Neuronal stem cell (in vitro differentiated cells): ENCODE results near the gene SPTA1.

Experiments
- DNase-seq: peaks from one replicate; pipeline ENCODE4 v3.0.0-alpha.2; 2013; ENCODE audit warnings: low spot score
- H2AFZ ChIP-seq: one replicate; pipeline ENCODE4 v1.6.1; 2013; ENCODE audit warnings: mild to moderate bottlenecking, low read length, inconsistent platforms
- H2AK5ac ChIP-seq: 2 replicates; pipeline ENCODE4 v1.6.1; 2013; ENCODE audit warnings: low read depth, mild to moderate bottlenecking, inconsistent platforms, low read length, moderate library complexity, mixed read lengths
- H2BK120ac ChIP-seq: 2 replicates; pipeline ENCODE4 v1.6.1; 2013; ENCODE audit warnings: low read depth, mild to moderate bottlenecking, inconsistent platforms, low read length, moderate library complexity, mixed read lengths
- H2BK12ac ChIP-seq: one replicate; pipeline ENCODE4 v1.6.1; 2013; ENCODE audit warnings: low read length, inconsistent platforms
- H2BK15ac ChIP-seq: 2 replicates; pipeline ENCODE4 v1.6.1; 2013; ENCODE audit warnings: mild to moderate bottlenecking, low read length, inconsistent platforms, mixed read lengths
- H2BK5ac ChIP-seq: one replicate; pipeline ENCODE4 v1.6.1; 2013; ENCODE audit warnings: inconsistent platforms, mild to moderate bottlenecking, low read length, moderate library complexity
- H3K14ac ChIP-seq: one replicate; pipeline ENCODE4 v1.6.1; 2013; ENCODE audit warnings: low read length, inconsistent platforms
- H3K18ac ChIP-seq: 2 replicates; pipeline ENCODE4 v1.6.1; 2013; ENCODE audit warnings: low read length, inconsistent platforms
- H3K23ac ChIP-seq: 2 replicates; pipeline ENCODE4 v1.6.1; 2013; ENCODE audit warnings: low read depth, mild to moderate bottlenecking, mixed read lengths, low read length, inconsistent platforms; ENCODE audit not compliant: poor library complexity
- H3K27ac ChIP-seq: replicated peaks from 3 replicates; pipeline ENCODE4 v1.5.1; 2013; ENCODE audit warnings: low read length, inconsistent platforms
- H3K27me3 ChIP-seq, 3 experiments: 2 replicates each; pipeline ENCODE4 v1.6.1; 2013; ENCODE audit warnings: low read length in 3 of 3, mild to moderate bottlenecking in 2 of 3, inconsistent platforms in 1 of 3, low read depth in 1 of 3, mixed read lengths in 1 of 3, moderate library complexity in 1 of 3; ENCODE audit not compliant: control insufficient read depth in 3 of 3, insufficient read depth in 3 of 3
- H3K36me3 ChIP-seq, 2 donors: replicated peaks in 1 of 2; 2 replicates each; pipeline ENCODE4 v1.6.1; 2013; ENCODE audit warnings: low read length in 2 of 2; ENCODE audit not compliant: control insufficient read depth in 2 of 2, insufficient read depth in 2 of 2
- H3K4ac ChIP-seq: 2 replicates; pipeline ENCODE4 v1.6.1; 2013; ENCODE audit warnings: inconsistent platforms, mild to moderate bottlenecking, low read length, moderate library complexity
- H3K4me1 ChIP-seq, 2 donors: 1 replicate in 1 of 2; 2 replicates in 1 of 2; pipeline ENCODE4 v1.6.1; 2013; ENCODE audit warnings: low read length in 2 of 2, low read depth in 1 of 2; ENCODE audit not compliant: control insufficient read depth in 2 of 2, insufficient read depth in 1 of 2
- H3K4me2 ChIP-seq: one replicate; pipeline ENCODE4 v1.6.1; 2013; ENCODE audit warnings: mild to moderate bottlenecking, low read length, inconsistent platforms; ENCODE audit not compliant: insufficient read depth, poor library complexity, severe bottlenecking
- H3K4me3 ChIP-seq, 2 donors: 2 replicates each; pipeline ENCODE4 v1.5.1; 2013; ENCODE audit warnings: low read length in 2 of 2, mild to moderate bottlenecking in 2 of 2, inconsistent platforms in 1 of 2, moderate library complexity in 1 of 2
- H3K79me1 ChIP-seq: one replicate; pipeline ENCODE4 v1.6.1; 2013; ENCODE audit warnings: low read depth, mild to moderate bottlenecking, inconsistent platforms, low read length, moderate library complexity
- H3K9ac ChIP-seq: one replicate; pipeline ENCODE4 v1.6.1; 2013; ENCODE audit warnings: mild to moderate bottlenecking, low read depth, low read length, inconsistent platforms; ENCODE audit not compliant: poor library complexity
- H3K9me3 ChIP-seq, 2 donors: replicated peaks in 1 of 2; 2 replicates each; pipeline versions ENCODE3 to v1.6.1; 2013; ENCODE audit warnings: low read length in 2 of 2, mild to moderate bottlenecking in 2 of 2, inconsistent platforms in 1 of 2, low read depth in 1 of 2, mixed read lengths in 1 of 2, moderate library complexity in 1 of 2; ENCODE audit not compliant: control insufficient read depth in 2 of 2, insufficient read depth in 1 of 2
- H4K8ac ChIP-seq: one replicate; pipeline ENCODE4 v1.6.1; 2013; ENCODE audit warnings: low read depth, mild to moderate bottlenecking, inconsistent platforms, low read length, moderate library complexity
- H4K91ac ChIP-seq: one replicate; pipeline ENCODE4 v1.6.1; 2013; ENCODE audit warnings: low read length, low read depth, mild to moderate bottlenecking, inconsistent platforms; ENCODE audit not compliant: poor library complexity
- WGBS, 2 donors: extraction: QIAGEN DNeasy Blood & Tissue Kit; methylation state at CpG; one replicate each; pipeline ENCODE4 v1.1.7; 2013; ENCODE audit warnings: missing lambda C conversion rate in 2 of 2, mixed read lengths in 1 of 2; ENCODE audit not compliant: insufficient read length in 2 of 2, insufficient replicate concordance in 1 of 2; ENCODE audit errors: extremely low coverage in 2 of 2; 5-methylcytosine and 5-hydroxymethylcytosine counted together

The SPTA1 gene

DNA sequence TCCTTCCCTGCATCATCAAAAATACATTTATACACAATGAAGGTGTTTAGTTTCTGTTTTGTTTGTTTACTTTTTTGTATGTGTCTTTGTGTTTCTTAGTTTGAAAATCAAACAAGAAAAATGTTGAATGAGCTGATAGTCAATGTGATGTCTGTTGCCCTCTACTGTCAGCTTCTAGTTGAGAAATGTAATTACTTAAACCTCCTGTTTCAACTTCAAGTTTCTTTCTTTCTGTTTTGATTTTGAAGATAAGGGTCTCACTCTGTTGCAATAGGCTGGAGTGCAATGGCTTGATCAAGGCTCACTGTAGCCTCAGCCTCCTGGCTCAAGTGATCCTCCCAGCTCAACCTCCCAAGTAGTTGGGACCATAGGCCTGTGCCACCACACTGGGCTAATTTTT lies 37.5 kb downstream of the SPTA1 start:
- no peaks in the 10 kb centered on the region for H3K27me3 ChIP-seq
- H3K9me3 ChIP-seq: no peaks in the 10 kb centered on the region
- no peak overlapping the region for H3K4me2 ChIP-seq
- H3K9ac ChIP-seq: no peak overlapping the region
- no peak overlapping the region for H2BK120ac ChIP-seq
- H3K4me3 ChIP-seq: no peak overlapping the region
- H3K4ac ChIP-seq: no peak overlapping the region
- no peak overlapping the region for H4K8ac ChIP-seq
- H3K23ac ChIP-seq: no peak overlapping the region
- H3K14ac ChIP-seq: no peak overlapping the region
- no peak overlapping the region for H2AK5ac ChIP-seq
- no peaks in the 10 kb centered on the region for H3K36me3 ChIP-seq
- no peak overlapping the region for H3K27ac ChIP-seq
- H3K4me1 ChIP-seq: no peaks in the 10 kb centered on the region
- no peak overlapping the region for H2BK15ac ChIP-seq
- H4K91ac ChIP-seq: no peak overlapping the region
- no peak overlapping the region for H2BK12ac ChIP-seq
- no peak overlapping the region for H2BK5ac ChIP-seq
- H3K79me1 ChIP-seq: no peaks in the 10 kb centered on the region
- H2AFZ ChIP-seq: no peak overlapping the region
- DNase-seq: no peak
- no peak overlapping the region for H3K18ac ChIP-seq

DNA sequence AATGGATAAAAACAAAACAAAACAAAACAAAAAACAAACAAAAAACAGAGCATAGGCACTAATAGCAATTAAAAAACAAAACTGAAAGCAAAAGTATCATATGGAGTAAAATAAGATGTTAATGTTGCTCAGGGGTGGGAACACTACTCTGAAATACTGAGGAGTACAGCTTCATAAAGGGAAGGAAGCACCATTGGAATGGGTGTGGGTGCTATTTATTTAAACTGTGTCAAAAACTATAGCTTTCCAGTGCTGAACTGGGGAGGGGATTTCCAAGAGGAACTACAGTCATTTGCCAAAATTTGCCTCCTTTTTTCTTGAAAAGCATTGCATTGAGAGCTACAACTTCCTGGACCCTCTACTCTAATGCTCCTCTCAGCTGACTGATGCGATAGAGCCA lies 40.0 kb downstream of the SPTA1 start:
- no CpG with 5 or more reads among the region's 1 CpG for WGBS, 2 donors
- Histone ChIP-seq H3K9ac (no peak overlapping the region), H3K23ac (no peak overlapping the region), H4K8ac (no peak overlapping the region), H3K14ac (no peak overlapping the region), H2BK15ac (no peak overlapping the region), H3K18ac (no peak overlapping the region), H2AFZ (no peak overlapping the region), H2AK5ac (no peak overlapping the region), H3K4me2 (no peak overlapping the region), H3K79me1 (no peaks in the 10 kb centered on the region), H3K27ac (no peak overlapping the region), H2BK12ac (no peak overlapping the region), H3K27me3 (no peaks in the 10 kb centered on the region), H3K9me3 (no peaks in the 10 kb centered on the region), H2BK5ac (no peak overlapping the region), H3K36me3 (no peaks in the 10 kb centered on the region), H3K4ac (no peak overlapping the region), H3K4me1 (no peaks in the 10 kb centered on the region), H4K91ac (no peak overlapping the region), H3K4me3 (no peak overlapping the region), H2BK120ac (no peak overlapping the region)
- DNase-seq: no peak

GRCh38 chr1:158644449-158644848 lies 42.1 kb downstream of the SPTA1 start:
- Histone ChIP-seq H4K8ac (no peak overlapping the region), H3K27ac (no peak overlapping the region), H2BK120ac (no peak overlapping the region), H3K36me3 (no peaks in the 10 kb centered on the region), H3K4me2 (no peak overlapping the region), H3K23ac (no peak overlapping the region), H3K4me1 (no peaks in the 10 kb centered on the region), H2AFZ (no peak overlapping the region), H3K4me3 (no peak overlapping the region), H4K91ac (no peak overlapping the region), H3K4ac (no peak overlapping the region), H2BK15ac (no peak overlapping the region), H3K14ac (no peak overlapping the region), H3K79me1 (no peaks in the 10 kb centered on the region), H2AK5ac (no peak overlapping the region), H3K9me3 (no peaks in the 10 kb centered on the region), H2BK12ac (no peak overlapping the region), H2BK5ac (no peak overlapping the region), H3K27me3 (no peaks in the 10 kb centered on the region), H3K18ac (no peak overlapping the region), H3K9ac (no peak overlapping the region)
- no CpG with 5 or more reads among the region's 2 CpGs for whole genome bisulfite sequencing, 2 donors
- no peak for DNase-seq

DNA sequence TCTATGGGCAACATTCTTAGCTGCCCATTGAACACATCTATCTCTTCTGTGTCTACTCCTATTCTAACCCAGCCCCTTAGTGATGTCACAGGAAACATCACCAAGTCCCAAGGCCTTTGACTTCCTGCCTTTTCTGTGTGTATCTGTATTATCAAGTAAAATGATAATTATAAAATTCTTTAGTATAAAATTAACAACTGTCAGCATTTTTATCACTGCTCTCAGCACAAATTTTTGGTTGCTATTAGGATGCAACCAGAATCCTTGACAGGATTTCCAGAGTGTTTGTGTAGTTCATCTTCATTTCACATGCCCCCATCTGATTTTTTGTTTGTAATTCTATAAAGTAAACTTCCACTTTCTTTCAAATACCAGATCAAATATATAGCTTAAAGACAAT lies 47.6 kb downstream of the SPTA1 start:
- no peak overlapping the region for H2AFZ ChIP-seq
- no peak overlapping the region for H2BK5ac ChIP-seq
- H3K4me3 ChIP-seq: no peak overlapping the region
- H3K4ac ChIP-seq: no peak overlapping the region
- H3K18ac ChIP-seq: no peak overlapping the region
- H2BK15ac ChIP-seq: no peak overlapping the region
- no peak for DNase-seq
- no peak overlapping the region for H4K8ac ChIP-seq
- H2BK120ac ChIP-seq: no peak overlapping the region
- H3K4me2 ChIP-seq: no peak overlapping the region
- no peak overlapping the region for H3K23ac ChIP-seq
- H3K79me1 ChIP-seq: no peaks in the 10 kb centered on the region
- no peak overlapping the region for H2AK5ac ChIP-seq
- H3K14ac ChIP-seq: no peak overlapping the region
- no peak overlapping the region for H3K27ac ChIP-seq
- H3K36me3 ChIP-seq: no peaks in the 10 kb centered on the region
- H2BK12ac ChIP-seq: no peak overlapping the region
- no peaks in the 10 kb centered on the region for H3K27me3 ChIP-seq
- H3K9ac ChIP-seq: no peak overlapping the region
- no peaks in the 10 kb centered on the region for H3K4me1 ChIP-seq
- no peak overlapping the region for H4K91ac ChIP-seq
- no peaks in the 10 kb centered on the region for H3K9me3 ChIP-seq
